HG03025 (cell line): ENCODE measurements around the gene TMEM218.
A peak's percentile ranks its signal among the peaks of the same experiment; 100 is the strongest.

ENCODE experiments used
- ATAC-seq: cut with Tn5 transposase; IDR thresholded peaks from one replicate; pipeline ENCODE4 v1.9.1; 2021; ENCODE audit warnings: mild to moderate bottlenecking, moderate library complexity; ENCODE audit not compliant: unreplicated experiment, low FRiP score

TMEM218 gene

DNA sequence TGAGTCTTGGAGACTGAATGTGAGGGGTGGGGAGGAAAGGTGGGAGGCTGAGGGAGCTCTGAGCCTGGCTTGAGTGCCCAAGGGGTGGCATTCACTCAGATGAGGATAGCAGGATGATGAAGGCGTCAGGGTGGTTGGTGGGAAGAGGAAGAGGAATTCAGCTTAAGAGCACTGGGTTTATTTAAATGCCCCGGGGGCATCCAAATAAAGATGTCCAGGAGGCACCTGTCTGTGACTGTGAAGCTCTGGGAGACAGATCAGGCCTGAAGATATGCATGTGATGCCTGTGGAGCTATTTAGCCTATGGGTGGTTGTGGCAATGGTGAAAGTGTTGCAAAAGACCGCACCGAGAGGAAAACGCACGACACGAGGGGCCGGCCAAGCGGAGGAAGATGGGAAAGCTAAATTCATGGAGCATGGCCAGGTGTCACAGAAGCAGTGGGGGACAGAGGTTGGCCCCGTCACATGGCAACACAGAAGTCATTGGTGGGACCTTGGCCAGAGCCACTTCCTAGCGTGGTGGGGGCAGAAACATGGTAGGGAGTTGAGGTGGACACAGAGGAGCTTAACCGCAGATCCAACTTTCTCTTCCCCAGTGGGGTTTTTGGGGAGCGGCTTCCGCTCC, 32.8 kb downstream of the TMEM218 start:
- no peak for ATAC-seq

DNA sequence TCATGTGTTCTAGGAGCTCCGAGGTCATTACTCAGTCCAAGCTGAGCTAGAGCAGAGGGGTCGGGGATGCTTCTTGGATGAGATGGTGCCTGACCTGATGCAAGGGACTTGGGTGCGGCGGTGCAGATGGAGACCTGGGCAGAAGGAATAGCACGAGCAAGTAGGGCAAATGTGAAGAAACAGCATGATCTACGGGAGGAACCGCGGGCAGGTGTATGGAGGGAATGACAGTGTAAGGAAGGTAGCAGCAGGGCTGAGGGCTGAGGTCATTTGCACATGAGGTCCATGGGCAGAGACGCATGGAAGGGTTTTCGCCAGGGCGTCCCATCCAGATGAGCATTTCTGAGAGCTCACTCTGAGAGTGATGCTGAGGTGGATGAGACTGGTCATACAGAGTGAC, 33.4 kb downstream of the TMEM218 start:
- ATAC-seq, result no peak

DNA sequence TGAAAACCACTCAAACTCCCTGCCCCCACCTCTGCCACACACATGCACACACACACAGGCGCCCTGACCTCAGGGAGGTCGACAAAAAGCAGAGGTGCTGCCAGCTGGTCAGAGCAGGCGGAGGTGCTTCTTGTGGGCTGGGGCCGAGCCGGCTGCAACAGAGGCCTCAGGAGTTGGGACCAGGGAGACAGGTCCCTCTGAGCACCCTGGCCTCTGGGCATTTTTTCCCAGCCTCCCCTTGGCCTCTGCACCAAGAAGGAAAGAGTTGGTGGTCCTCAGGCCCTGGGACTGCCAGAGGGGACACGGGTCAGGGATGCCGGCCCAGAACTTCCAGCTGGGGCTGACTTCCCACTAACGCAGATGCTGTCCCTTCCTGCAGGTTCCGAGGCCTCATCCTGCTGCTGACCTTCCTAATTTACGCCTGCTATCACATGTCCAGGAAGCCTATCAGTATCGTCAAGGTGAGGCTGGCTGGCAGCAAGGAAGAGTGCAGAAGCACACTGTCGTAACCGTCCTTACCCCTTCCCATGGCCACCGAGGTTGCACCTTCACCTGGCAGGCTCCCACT, 35.0 kb downstream of the TMEM218 start:
- no peak for ATAC-seq

DNA sequence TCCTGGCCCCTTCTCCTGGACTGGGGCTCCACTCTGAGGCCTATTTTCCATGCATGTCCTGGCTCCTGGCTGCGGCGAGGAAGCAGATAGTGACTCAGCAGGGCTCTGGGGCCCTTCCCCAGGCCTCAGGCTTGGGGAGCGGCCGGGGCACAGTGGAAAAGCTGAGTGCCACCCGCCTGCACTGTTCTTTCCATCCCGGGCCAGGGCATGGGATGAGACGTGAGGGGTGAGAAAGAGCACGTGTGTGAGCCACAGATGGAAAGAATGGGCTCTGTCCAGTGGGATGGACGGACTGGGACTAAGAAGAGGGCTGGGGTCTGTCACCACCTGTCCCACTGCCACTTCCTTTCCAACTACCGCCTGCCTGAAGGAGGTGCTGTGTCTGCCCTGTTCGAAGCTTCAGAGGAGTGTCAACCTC, 35.5 kb downstream of the TMEM218 start:
- ATAC-seq, result no peak

DNA sequence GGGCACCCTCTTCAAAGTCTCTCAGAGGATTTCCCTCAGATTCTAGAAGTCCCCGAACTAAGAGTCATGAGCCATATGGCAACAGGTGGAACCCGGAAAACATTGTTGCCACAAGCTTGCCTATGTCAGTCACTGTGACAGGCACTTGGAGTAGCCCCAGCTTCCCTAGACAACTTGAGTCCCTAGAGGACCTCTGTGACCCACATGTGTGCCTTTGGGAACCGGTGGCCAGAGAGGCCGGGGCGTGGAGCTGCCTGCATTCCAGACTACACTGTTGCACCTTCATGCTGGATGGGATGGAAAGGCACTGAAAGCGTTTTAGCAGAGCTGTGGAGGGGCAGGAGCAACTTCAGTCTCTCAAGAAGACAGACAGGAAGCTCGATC, 36.2 kb downstream of the TMEM218 start:
- ATAC-seq, result no peak

- no peak for ATAC-seq
Observed at GRCh38 chr11:125074511-125075241, 36.8 kb downstream of the TMEM218 start.

- no peak for ATAC-seq
Observed at GRCh38 chr11:125073616-125074483, 37.6 kb downstream of the TMEM218 start.

GRCh38 chr11:125072961-125073590, 38.4 kb downstream of the TMEM218 start:
- no peak for ATAC-seq

GRCh38 chr11:125072218-125072960, 39.0 kb downstream of the TMEM218 start:
- ATAC-seq, result peak; percentile 88

DNA sequence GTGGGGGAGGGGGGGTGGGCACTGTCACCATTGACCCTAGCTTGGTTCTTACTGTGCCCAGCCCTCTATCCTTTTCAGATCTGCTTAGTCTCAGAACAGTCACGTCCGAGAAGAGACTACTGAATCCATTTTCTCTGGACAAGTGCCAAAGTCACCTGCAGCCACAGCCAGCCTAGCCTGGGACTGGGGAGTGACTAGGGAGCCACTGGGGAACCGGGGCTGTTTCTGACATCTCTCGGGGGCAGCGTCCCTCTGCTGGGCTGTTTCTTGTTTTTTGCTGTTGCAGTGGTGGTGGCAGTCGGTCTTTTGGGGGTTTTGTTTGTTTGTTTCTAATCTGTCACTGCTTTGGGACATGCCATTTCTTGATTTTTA, 39.6 kb downstream of the TMEM218 start:
- ATAC-seq, result no peak

- ATAC-seq, result no peak
Observed at GRCh38 chr11:125071435-125071834, 40.0 kb downstream of the TMEM218 start.

GRCh38 chr11:125070699-125071254, 40.6 kb downstream of the TMEM218 start:
- ATAC-seq, result peak; percentile 70

DNA sequence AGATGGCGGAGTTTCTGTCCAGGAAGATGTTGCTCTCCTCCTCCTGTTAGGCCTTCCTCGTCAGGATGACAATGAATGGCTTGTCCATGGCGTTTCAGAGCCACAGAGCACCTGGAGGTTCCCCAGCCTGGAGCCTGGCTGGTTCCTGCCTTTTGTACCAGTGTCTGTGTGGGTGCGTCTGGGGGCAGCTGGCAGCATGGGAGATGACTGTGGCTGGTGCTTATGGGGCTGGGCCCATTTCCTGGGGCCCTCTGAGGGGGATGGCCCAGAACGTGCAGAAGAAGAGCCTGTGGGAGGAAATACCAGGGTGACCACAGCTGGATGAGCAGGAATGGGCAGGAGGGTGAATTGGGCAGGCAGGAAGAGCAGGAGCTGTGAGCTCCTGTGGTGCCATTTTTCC, 41.6 kb downstream of the TMEM218 start:
- no peak for ATAC-seq

GRCh38 chr11:125069008-125069407, 42.4 kb downstream of the TMEM218 start:
- ATAC-seq, result no peak

GRCh38 chr11:125068368-125068767, 43.1 kb downstream of the TMEM218 start:
- ATAC-seq, result no peak

DNA sequence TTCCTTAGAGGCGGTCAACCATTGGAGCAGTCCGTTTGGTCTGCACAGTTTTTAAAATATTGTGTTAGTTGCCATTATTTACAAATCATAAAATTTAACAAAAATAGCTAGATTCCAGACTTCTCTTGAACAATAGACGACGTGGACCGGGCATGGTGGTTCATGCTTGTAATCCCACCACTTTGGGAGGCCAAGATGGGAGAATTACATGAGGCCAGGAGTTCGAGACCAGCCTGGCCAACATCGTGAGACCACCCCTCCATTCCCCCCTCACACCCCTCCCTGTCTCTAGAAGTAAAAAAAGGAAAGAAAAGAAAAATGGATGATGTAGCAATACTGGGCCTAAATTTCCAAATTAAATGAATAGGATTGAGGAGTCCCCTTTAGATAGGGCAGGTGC, 47.4 kb downstream of the TMEM218 start:
- no peak for ATAC-seq

DNA sequence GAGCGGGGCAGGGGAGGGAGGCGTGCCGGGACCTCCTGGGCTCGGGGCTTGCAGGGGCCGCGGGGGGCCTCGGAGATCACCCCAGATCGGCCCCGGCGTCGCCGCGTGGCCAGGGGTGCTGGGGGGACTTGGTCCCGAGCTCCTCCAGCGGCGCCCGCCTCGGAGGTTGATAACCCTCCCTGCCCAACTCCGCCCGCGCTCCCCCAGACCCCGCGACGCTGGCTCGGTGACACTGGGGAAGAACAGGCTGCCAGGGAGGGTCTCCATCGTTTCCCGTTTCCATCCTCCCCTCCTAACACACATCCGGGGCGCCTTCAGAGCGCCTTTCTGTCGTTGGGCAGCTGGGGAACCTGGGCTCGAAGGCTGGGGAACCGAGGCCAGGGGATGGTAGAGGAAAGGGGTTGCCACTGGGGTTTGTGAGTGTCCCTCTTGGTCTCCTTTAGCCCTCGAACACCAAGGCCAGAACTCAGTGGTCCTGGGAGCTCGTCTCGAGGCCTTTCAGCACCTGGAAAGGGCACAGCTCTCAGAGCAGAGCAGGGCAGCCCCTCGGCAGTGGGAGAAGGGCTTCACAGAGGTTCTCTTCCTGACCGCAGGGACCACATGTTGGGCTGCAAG, 47.9 kb downstream of the TMEM218 start:
- ATAC-seq, result peak; percentile 16

DNA sequence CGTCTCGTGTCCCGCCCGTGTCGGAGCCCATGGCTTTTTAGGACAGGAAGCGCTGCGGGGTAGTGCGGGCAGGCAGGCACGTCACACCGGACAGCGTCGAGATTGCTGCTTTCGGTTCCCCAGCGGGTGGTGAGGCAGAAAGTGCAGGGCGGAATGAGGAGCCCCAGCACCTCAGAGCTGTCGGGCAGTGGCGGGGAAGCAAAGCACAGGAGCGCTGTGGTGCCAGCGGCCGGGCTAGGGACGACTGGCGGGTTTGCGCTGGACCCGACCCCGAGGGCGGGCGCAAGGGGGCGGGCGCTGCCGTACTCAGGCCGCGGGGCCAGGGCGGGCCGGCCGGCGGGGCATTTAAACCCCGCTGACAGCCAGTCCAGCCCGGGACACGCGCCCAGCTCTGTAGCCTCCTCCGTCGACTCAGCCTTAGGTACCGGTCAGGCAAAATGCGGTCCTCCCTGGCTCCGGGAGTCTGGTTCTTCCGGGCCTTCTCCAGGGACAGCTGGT, 48.4 kb downstream of the TMEM218 start, which contains the start of gene SLC37A2:
Gene SLC37A2 (plus strand): TSS at position 375 of the 498 bp plus-strand sequence. CDS start 63 bp downstream, at position 438.
- ATAC-seq, result peak; percentile 86
